B cell (primary cell): Measurements from ENCODE around the gene YWHAG.
"Not testable (repeated sequence)": the region's sequence is repeated elsewhere in the genome, so short reads cannot be mapped to it uniquely, and the experiment has no call there.

Experiments
- EZH2 ChIP-seq: IDR thresholded peaks from 2 replicates; pipeline ENCODE4 v1.6.1; 2012; ENCODE audit warnings: borderline replicate concordance, low read depth, mild to moderate bottlenecking, moderate library complexity, low read length; ENCODE audit not compliant: insufficient read depth, poor library complexity, severe bottlenecking
- TF ChIP-seq, protein P1 (sequence below): fragments of 200-600 bp; IDR thresholded peaks from one replicate; pipeline ENCODE4 v1.8.0; 2022; ENCODE audit warnings: antibody characterized with exemption, mild to moderate bottlenecking

DNA sequence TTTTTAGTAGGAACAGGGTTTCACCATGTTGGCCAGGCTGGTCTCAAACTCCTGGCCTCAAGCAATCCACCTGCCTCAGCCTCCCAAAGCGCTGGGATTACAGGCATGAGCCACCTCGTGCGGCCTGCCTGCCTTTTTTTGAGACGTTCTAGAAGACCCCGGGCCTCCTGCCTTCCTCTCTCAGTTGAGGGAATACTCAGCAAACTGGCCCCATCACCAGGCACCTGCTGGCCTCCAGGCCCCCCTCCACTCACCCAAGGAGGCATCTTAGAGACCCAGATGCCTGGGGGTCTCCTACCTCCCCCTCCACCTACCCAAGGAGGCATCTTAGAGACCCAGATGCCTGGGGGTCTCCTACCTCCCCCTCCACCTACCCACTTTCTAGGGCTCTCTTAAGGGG lies 65.9 kb downstream of the YWHAG start:
- TF ChIP-seq, protein P1, sequence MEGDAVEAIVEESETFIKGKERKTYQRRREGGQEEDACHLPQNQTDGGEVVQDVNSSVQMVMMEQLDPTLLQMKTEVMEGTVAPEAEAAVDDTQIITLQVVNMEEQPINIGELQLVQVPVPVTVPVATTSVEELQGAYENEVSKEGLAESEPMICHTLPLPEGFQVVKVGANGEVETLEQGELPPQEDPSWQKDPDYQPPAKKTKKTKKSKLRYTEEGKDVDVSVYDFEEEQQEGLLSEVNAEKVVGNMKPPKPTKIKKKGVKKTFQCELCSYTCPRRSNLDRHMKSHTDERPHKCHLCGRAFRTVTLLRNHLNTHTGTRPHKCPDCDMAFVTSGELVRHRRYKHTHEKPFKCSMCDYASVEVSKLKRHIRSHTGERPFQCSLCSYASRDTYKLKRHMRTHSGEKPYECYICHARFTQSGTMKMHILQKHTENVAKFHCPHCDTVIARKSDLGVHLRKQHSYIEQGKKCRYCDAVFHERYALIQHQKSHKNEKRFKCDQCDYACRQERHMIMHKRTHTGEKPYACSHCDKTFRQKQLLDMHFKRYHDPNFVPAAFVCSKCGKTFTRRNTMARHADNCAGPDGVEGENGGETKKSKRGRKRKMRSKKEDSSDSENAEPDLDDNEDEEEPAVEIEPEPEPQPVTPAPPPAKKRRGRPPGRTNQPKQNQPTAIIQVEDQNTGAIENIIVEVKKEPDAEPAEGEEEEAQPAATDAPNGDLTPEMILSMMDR = not testable (repeated sequence)
- not testable (repeated sequence) for TF ChIP-seq EZH2
